SK-N-SH (cell line): ENCODE results near the gene PIP4K2A. TPM values are rescaled to one million over a fixed set of nuclear protein-coding genes. Genes with fewer than 3 reads are reported as not detected.
A peak's percentile ranks its signal among the peaks of the same experiment; 100 is the strongest.

ENCODE experiments used
- CTCF ChIA-PET: fragments of 300-600, 350-600 bp; formaldehyde crosslinking; extraction: SDS; loops from one replicate; lab custom pipeline; 2021; lab: Yijun Ruan, JAX
- POLR2A ChIA-PET: fragments of 350-600 bp; sonication (Branson Sonifier 250); formaldehyde crosslinking; extraction: SDS; loops from one replicate; lab custom pipeline; 2020; ENCODE audit warnings: antibody characterized with exemption, inconsistent platforms; lab: Yijun Ruan, JAX
- DNase-seq: peaks from one replicate; pipeline ENCODE4 v3.0.0; 2012
- H2AFZ ChIP-seq: fragments of 200-600 bp; sonication (generic); 2 replicates; pipeline ENCODE4 v1.8.1; 2016; ENCODE audit warnings: antibody characterized with exemption, mild to moderate bottlenecking, low read depth
- H3F3A ChIP-seq: fragments of 200-600 bp; sonication (generic); replicated peaks from 2 replicates; pipeline ENCODE3; 2016; ENCODE audit warnings: antibody characterized with exemption, mild to moderate bottlenecking; ENCODE audit not compliant: insufficient read depth
- H3K27ac ChIP-seq, 2 experiments: fragments of 200-500 bp in 1 of 2; fragments of 200-600 bp in 1 of 2; sonication (Bioruptor generic) in 1 of 2; sonication (generic), shearing (Covaris generic) in 1 of 2; 2 replicates each; pipeline versions ENCODE4 v1.5.1 to v1.6.1; 2014 to 2016; ENCODE audit warnings: low read depth in 2 of 2, inconsistent platforms in 1 of 2, low read length in 1 of 2, mild to moderate bottlenecking in 1 of 2, mixed read lengths in 1 of 2
- H3K27me3 ChIP-seq: fragments of 200-600 bp; sonication (generic), shearing (Covaris generic); 2 replicates; pipeline ENCODE4 v1.6.1; 2016; ENCODE audit warnings: mixed run types; ENCODE audit not compliant: insufficient read depth
- H3K36me3 ChIP-seq, 2 experiments: fragments of 200-500 bp in 1 of 2; fragments of 200-600 bp in 1 of 2; sonication (Bioruptor generic) in 1 of 2; sonication (generic) in 1 of 2; replicated peaks in 1 of 2; 2 replicates each; pipeline versions ENCODE3 to v1.5.1; 2014 to 2016; ENCODE audit warnings: low read length in 1 of 2, mild to moderate bottlenecking in 1 of 2; ENCODE audit not compliant: insufficient read depth in 2 of 2, control insufficient read depth in 1 of 2
- H3K4me1 ChIP-seq, 2 experiments: fragments of 200-500 bp in 1 of 2; fragments of 200-600 bp in 1 of 2; sonication (Bioruptor generic) in 1 of 2; sonication (generic), shearing (Covaris generic) in 1 of 2; 2 replicates each; pipeline versions ENCODE4 v1.5.1 to v1.6.1; 2014 to 2016; ENCODE audit warnings: low read depth in 1 of 2, low read length in 1 of 2, mixed run types in 1 of 2; ENCODE audit not compliant: insufficient read depth in 2 of 2, control insufficient read depth in 1 of 2
- H3K4me2 ChIP-seq: fragments of 200-600 bp; sonication (generic), shearing (Covaris generic); 2 replicates; pipeline ENCODE4 v1.6.1; 2017; ENCODE audit warnings: mixed run types
- H3K4me3 ChIP-seq, 2 experiments: fragments of 200-500 bp in 1 of 2; fragments of 200-600 bp in 1 of 2; sonication (Bioruptor generic) in 1 of 2; sonication (generic), shearing (Covaris generic) in 1 of 2; 2 replicates each; pipeline versions ENCODE4 v1.5.1 to v1.8.1; 2014 to 2016; ENCODE audit warnings: low read depth in 2 of 2, inconsistent platforms in 1 of 2, low read length in 1 of 2, mild to moderate bottlenecking in 1 of 2, mixed read lengths in 1 of 2, moderate library complexity in 1 of 2
- H3K79me2 ChIP-seq: fragments of 200-600 bp; sonication (generic); 2 replicates; pipeline ENCODE4 v1.8.1; 2017; ENCODE audit warnings: mild to moderate bottlenecking; ENCODE audit not compliant: insufficient read depth
- H3K9ac ChIP-seq: fragments of 200-600 bp; sonication (generic); 2 replicates; pipeline ENCODE4 v1.6.1; 2017; ENCODE audit warnings: mixed run types
- H3K9me2 ChIP-seq: fragments of 200-600 bp; sonication (generic); 2 replicates; pipeline ENCODE4 v1.6.1; 2017; ENCODE audit warnings: mixed run types
- H3K9me3 ChIP-seq: fragments of 200-600 bp; sonication (generic); 2 replicates; pipeline ENCODE4 v1.6.1; 2017; ENCODE audit warnings: mixed run types, mild to moderate bottlenecking, moderate library complexity
- H4K20me1 ChIP-seq: fragments of 200-600 bp; sonication (generic); 2 replicates; pipeline ENCODE4 v1.6.1; 2017; ENCODE audit warnings: mild to moderate bottlenecking, mixed run types; ENCODE audit not compliant: insufficient read depth
- CTCF ChIP-seq: fragments of 200-600 bp; sonication (generic); IDR thresholded peaks from 2 replicates; pipeline ENCODE4 v1.6.1; 2017; ENCODE audit warnings: antibody characterized with exemption, mild to moderate bottlenecking, moderate library complexity
- EP300 ChIP-seq, 2 experiments: IDR thresholded peaks; 2 replicates each; pipeline versions ENCODE4 v1.4.0 to v1.6.1; 2012; ENCODE audit warnings: borderline replicate concordance in 1 of 2, low read depth in 1 of 2, low read length in 1 of 2
- FOXJ3 ChIP-seq: sonication (generic); formaldehyde crosslinking; IDR thresholded peaks from 2 replicates; pipeline ENCODE4 v1.5.1; 2020; ENCODE audit warnings: mild to moderate bottlenecking, missing genetic modification reagents
- NFIC ChIP-seq: IDR thresholded peaks from 2 replicates; pipeline ENCODE4 v1.4.0; 2012; ENCODE audit warnings: borderline replicate concordance
- NRF1 ChIP-seq: IDR thresholded peaks from 2 replicates; pipeline ENCODE4 v1.6.1; 2012; ENCODE audit warnings: low read depth, mild to moderate bottlenecking, low read length
- RAD21 ChIP-seq: IDR thresholded peaks from 2 replicates; pipeline ENCODE4 v1.6.1; 2012; ENCODE audit warnings: mild to moderate bottlenecking, low read length
- RCOR1 ChIP-seq: fragments of 150-350 bp; IDR thresholded peaks from 2 replicates; pipeline ENCODE4 v1.6.1; 2017; ENCODE audit warnings: antibody characterized with exemption, low read length
- RFX5 ChIP-seq: IDR thresholded peaks from 2 replicates; pipeline ENCODE4 v1.6.1; 2012; ENCODE audit warnings: mild to moderate bottlenecking, improper control_type of control experiment, low read length
- RXRA ChIP-seq: IDR thresholded peaks from 2 replicates; pipeline ENCODE4 v1.4.0; 2012; ENCODE audit warnings: low read depth, mild to moderate bottlenecking, borderline replicate concordance
- SMC3 ChIP-seq: IDR thresholded peaks from 2 replicates; pipeline ENCODE4 v1.6.1; 2012; ENCODE audit warnings: low read depth, low read length, improper control_type of control experiment
- USF2 ChIP-seq: fragments of 150-350 bp; IDR thresholded peaks from 2 replicates; pipeline ENCODE4 v1.6.1; 2017; ENCODE audit warnings: antibody characterized with exemption, low read length, low read depth, borderline replicate concordance
- WGBS: methylation state at CpG from one replicate; pipeline ENCODE4 v1.1.6; 2017; ENCODE audit warnings: low lambda C conversion rate; 5-methylcytosine and 5-hydroxymethylcytosine counted together
- polyA plus RNA-seq, 3 experiments: library from polyadenylated mRNA; depleted of rRNA; stranded (reverse); fragments of >200 nt; gene quantifications; 2 replicates each; pipeline ENCODE4 v1.2.3, GENCODE V29; 2012

The PIP4K2A gene
- polyA plus RNA-seq, 1 of the 3 experiments (the other 2 are of a cell fraction): 10.8 TPM

GRCh38 chr10:22601618-22602017, 112.8 kb downstream of the PIP4K2A start:
- H3F3A ChIP-seq: peaks cover 18% of the 10 kb centered on the region
- peaks cover 14 to 43% of the 10 kb centered on the region in 2 experiments for H3K4me1 ChIP-seq
- no peak for TF ChIP-seq RAD21
- 0 out of 2 replicates have a peak, but pooled peaks cover 3% of the 10 kb centered on the region for H4K20me1 ChIP-seq
- H3K4me3 ChIP-seq: no peak overlapping the region
- no peaks in the 10 kb centered on the region for H3K9me2 ChIP-seq
- WGBS: 97% methylated on average over 5 of the region's 5 CpGs
- H3K4me2 ChIP-seq: no peak overlapping the region
- no peaks in the 10 kb centered on the region for H3K27me3 ChIP-seq
- CTCF ChIA-PET: interaction anchor here (0.9 to 1.1 kb wide), 3 partner anchors 12 to 387 kb away, joined by 3 to 5 read pairs (median 4); no protein-coding TSS in a partner anchor
- H2AFZ ChIP-seq: no peak overlapping the region
- H3K9ac ChIP-seq: no peak overlapping the region
- DNase-seq: no peak
- POLR2A ChIA-PET: no interaction called here
- peaks cover 12% of the 10 kb centered on the region; the same call in 1 of the 2 replicates for H3K79me2 ChIP-seq
- H3K27ac ChIP-seq: no peak overlapping the region
- H3K9me3 ChIP-seq: no peaks in the 10 kb centered on the region
- H3K36me3 ChIP-seq: peaks cover 0 to 3% of the 10 kb centered on the region in 2 experiments

- peak overlapping the region; percentile 79 for H3K4me2 ChIP-seq
- TF ChIP-seq SMC3 (no peak), CTCF (no peak), RFX5 (no peak), FOXJ3 (no peak), NFIC (no peak), RCOR1 (no peak), EP300 (IDR thresholded peaks at IDR 0.05; ENCODE audit: borderline replicate concordance in 1 of 2, low read depth in 1 of 2, low read length in 1 of 2) (no peak), NRF1 (no peak), USF2 (no peak), RXRA (no peak)
- TF ChIP-seq, all 33 proteins: peak for 0
- Histone ChIP-seq H3K4me1 (peaks cover 15 to 32% of the 10 kb centered on the region in 2 experiments), H3K9ac (no peak overlapping the region), H3K9me3 (no peaks in the 10 kb centered on the region), H4K20me1 (0 out of 2 replicates have a peak, but pooled peaks cover 3% of the 10 kb centered on the region), H3K27me3 (no peaks in the 10 kb centered on the region), H3F3A (peaks cover 18% of the 10 kb centered on the region), H2AFZ (no peak overlapping the region), H3K9me2 (no peaks in the 10 kb centered on the region), H3K79me2 (peaks cover 12% of the 10 kb centered on the region; the same call in 1 of the 2 replicates), H3K27ac (peak overlapping the region; percentile 59 to 77; a peak in 3 of 4 replicates), H3K4me3 (no peak overlapping the region), H3K36me3 (peaks cover 0 to 3% of the 10 kb centered on the region in 2 experiments)
- CTCF ChIA-PET: interaction anchor here (0.6 to 1.4 kb wide), 2 partner anchors 12 to 352 kb away, joined by 3 read pairs; no protein-coding TSS in a partner anchor
- POLR2A ChIA-PET: no interaction called here
- DNase-seq: no peak
- 94% methylated on average over 11 of the region's 11 CpGs for WGBS
Measured at GRCh38 chr10:22599636-22600228, 114.6 kb downstream of the PIP4K2A start.
